Measurements from ENCODE around the gene STON2.

- TF ChIP-seq CTCF (IDR thresholded peaks at IDR 0.05) = no peak
- no peak for TF ChIP-seq POLR2AphosphoS5 (IDR thresholded peaks at IDR 0.05)
Measured at GRCh38 chr14:81234278-81234677, 165.8 kb downstream of the STON2 start.

All from prostate gland (tissue), 2 donors.